Lower leg skin (tissue), 4 donors: Measurements from ENCODE around the gene SCLT1. TPM values are rescaled to one million over a fixed set of nuclear protein-coding genes. Genes with fewer than 3 reads are reported as not detected.

Experiments
- DNase-seq, 2 donors: peaks; one replicate each; pipeline ENCODE4 v3.0.0-alpha.2; 2019; ENCODE audit warnings: low spot score in 2 of 2
- H3K4me3 ChIP-seq: fragments of 200-600 bp; sonication (generic); 2 replicates; pipeline ENCODE4 v1.5.1; 2017; ENCODE audit warnings: mild to moderate bottlenecking, low read depth; ENCODE audit not compliant: poor library complexity, severe bottlenecking
- POLR2A ChIP-seq, 2 donors: fragments of 450-650 bp; IDR thresholded peaks; one replicate each; pipeline ENCODE4 v1.6.1; 2016 to 2017; ENCODE audit warnings: antibody characterized with exemption in 2 of 2, mild to moderate bottlenecking in 1 of 2, moderate library complexity in 1 of 2
- WGBS, 2 donors: methylation state at CpG; one replicate each; pipeline ENCODE4 v1.1.5; 2018; 5-methylcytosine and 5-hydroxymethylcytosine counted together
- intact Hi-C: fragments of 100-400 bp; cut with DNase I; formaldehyde crosslinking; loops from one replicate; pipeline ENCODE4 v1.15.0; 2023; ENCODE audit warnings: low total_unique reads
- total RNA-seq, 4 donors: library from RNA; depleted of rRNA; stranded (reverse); fragments of >200 nt; gene quantifications; one replicate each; pipeline ENCODE4 v1.1.0, GENCODE V29; 2016
- TF ChIP-seq, protein P1 (sequence below), 3 donors: fragments of 450-650 bp; IDR thresholded peaks; one replicate each; pipeline ENCODE4 v1.5.1; 2016; ENCODE audit warnings: antibody characterized with exemption in 3 of 3, mild to moderate bottlenecking in 3 of 3, moderate library complexity in 2 of 3

The SCLT1 gene
- total RNA-seq, result 1 to 10 TPM; 4.4 to 8.6 (median 6.8) TPM

DNA sequence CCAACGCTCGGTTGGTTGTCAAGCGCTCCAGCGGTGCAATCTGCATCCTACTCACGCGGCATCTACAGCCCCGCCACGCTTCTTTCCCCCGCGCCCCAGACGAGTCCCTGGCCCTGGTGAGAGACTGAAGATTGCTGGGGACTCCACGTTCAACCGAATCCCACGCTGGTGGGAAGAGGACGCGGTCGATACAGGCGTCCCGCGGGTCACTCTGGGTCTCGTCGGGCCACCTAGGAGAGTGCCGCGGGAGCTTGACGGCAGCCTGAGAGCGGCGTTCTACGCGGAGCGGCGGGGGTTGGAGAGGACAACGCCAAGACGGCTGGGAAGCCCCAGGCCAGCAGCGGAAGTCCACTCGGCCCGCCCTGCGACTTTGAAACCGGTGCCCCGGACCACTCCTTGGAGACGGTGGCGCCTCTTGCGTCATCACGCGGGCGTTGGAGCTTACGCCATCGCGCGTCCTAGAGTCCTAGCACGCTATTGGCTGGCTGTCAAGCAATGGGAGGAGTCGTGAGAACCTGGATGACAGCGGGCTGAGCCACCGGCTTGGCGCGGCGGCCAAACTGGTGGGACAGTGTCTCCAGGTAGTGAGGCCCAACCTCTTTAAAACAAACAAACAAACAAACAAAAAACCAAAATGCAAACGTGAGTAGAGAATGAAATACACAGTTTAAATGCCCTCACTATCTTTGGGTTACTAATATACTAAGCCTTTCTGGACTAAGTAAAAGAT is at the start of gene SCLT1:
Gene SCLT1, minus strand, starts transcription at position 349 of the 730 bp plus-strand sequence. CDS start 436 bp downstream, outside the sequence.
- peak; percentile 98 to 100 for DNase-seq
- TF ChIP-seq, protein P1, sequence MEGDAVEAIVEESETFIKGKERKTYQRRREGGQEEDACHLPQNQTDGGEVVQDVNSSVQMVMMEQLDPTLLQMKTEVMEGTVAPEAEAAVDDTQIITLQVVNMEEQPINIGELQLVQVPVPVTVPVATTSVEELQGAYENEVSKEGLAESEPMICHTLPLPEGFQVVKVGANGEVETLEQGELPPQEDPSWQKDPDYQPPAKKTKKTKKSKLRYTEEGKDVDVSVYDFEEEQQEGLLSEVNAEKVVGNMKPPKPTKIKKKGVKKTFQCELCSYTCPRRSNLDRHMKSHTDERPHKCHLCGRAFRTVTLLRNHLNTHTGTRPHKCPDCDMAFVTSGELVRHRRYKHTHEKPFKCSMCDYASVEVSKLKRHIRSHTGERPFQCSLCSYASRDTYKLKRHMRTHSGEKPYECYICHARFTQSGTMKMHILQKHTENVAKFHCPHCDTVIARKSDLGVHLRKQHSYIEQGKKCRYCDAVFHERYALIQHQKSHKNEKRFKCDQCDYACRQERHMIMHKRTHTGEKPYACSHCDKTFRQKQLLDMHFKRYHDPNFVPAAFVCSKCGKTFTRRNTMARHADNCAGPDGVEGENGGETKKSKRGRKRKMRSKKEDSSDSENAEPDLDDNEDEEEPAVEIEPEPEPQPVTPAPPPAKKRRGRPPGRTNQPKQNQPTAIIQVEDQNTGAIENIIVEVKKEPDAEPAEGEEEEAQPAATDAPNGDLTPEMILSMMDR (IDR thresholded peaks at IDR 0.05), result no peak
- TF ChIP-seq POLR2A (IDR thresholded peaks at IDR 0.05), result no peak
- WGBS, 2 donors, result 0% methylated on average over 34 to 51 of the region's 57 CpGs
- peak within 1 kb of the TSS; percentile 86 for H3K4me3 ChIP-seq
- intact Hi-C loops, result no loop called here

DNA sequence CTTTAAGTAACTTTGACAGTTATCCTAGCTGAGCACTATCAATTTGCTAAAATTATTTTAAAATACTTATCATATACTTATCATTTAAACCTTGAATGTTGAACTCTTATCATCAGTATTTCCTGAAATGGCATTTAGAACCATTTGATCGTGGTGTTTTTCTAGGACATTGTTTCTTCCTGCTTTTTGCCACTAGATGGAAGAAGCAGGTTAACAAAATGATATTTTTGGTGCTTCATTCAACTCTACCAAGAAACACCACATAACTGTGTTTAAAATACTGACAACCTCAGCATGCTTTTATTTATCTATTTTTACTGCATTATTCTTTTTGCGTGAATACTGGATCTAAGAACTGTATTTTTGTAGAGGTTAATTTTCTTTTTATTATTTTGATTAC is 47.2 kb upstream of the SCLT1 start:
- no peak for TF ChIP-seq POLR2A (IDR thresholded peaks at IDR 0.05)
- TF ChIP-seq, protein P1 (IDR thresholded peaks at IDR 0.05), result no peak
- intact Hi-C loops, result no loop called here
- DNase-seq, result no peak
- WGBS, 2 donors, result 71 to 74% methylated on average over 2 of the region's 2 CpGs
- H3K4me3 ChIP-seq, result no peak overlapping the region

DNA sequence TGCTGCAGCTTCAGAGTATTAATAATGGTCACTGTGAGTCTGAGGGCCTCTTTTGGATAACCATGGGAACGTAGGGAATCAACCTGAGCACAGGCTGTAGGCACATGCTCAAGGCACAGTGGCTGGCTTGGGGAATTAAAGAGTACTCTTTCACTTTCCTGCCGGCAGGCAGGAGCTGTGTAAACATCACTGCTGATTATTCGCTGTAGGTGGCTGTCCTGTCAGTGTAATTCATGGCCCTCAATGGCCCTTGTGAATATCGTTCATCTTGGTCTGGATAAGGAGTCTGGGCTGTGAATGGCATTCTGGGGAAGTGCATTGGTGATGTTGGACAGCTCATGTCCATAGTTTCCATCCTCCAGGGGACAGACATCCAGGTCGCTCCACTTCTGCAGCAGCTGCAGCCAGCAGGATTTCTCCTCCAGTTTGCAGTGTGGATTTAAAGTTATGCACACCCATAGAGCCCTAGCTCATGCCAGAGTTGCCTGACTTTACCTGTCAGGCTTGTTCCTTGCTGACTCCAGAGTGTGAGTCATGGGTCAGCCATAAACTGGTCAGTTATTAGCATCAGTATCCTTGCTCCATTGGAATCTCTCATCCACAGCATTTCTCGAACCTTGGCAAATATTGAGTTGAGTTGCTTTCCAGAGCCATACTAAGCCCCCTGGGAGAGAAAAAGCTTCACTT is 45.6 kb upstream of the SCLT1 start:
- 61 to 71% methylated on average over 6 of the region's 6 CpGs for WGBS, 2 donors
- H3K4me3 ChIP-seq, result no peak overlapping the region
- intact Hi-C loops, result no loop called here
- no peak for DNase-seq
- no peak for TF ChIP-seq POLR2A (IDR thresholded peaks at IDR 0.05)
- TF ChIP-seq, protein P1 (IDR thresholded peaks at IDR 0.05), result no peak

- TF ChIP-seq POLR2A (IDR thresholded peaks at IDR 0.05), result no peak
- TF ChIP-seq, protein P1 (IDR thresholded peaks at IDR 0.05), result no peak
- intact Hi-C loops, result no loop called here
- WGBS, 2 donors, result 85 to 100% methylated on average over 5 to 8 of the region's 8 CpGs
- H3K4me3 ChIP-seq, result no peak overlapping the region
- peak in 1 of 2 donors; percentile 66 for DNase-seq
Measured at GRCh38 chr4:129136433-129136832, 43.1 kb upstream of the SCLT1 start.

DNA sequence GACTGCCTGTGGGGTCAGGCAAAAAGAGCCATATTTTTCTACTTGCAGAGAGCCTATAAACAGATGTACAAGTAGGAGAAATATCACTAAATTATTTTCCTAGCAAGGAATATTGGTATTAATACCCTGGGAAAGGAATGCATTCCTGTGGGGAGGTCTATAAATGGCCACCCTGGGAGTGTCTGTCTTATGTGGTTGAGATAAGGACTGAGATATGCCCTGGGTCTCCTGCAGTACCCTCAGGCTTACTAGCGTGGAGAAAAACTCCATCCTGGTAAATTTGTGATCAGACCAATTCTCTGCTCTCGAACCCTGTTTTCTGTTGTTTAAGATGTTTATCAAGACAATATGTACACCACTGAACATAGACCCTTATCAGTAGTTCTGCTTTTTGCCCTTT is 38.0 kb upstream of the SCLT1 start:
- H3K4me3 ChIP-seq, result no peak overlapping the region
- no peak for DNase-seq
- TF ChIP-seq, protein P1 (IDR thresholded peaks at IDR 0.05), result no peak
- TF ChIP-seq POLR2A (IDR thresholded peaks at IDR 0.05), result no peak
- intact Hi-C loops, result no loop called here
- WGBS, 2 donors, result 81 to 83% methylated on average over 2 of the region's 2 CpGs
